Trophoblast cell (in vitro differentiated cells and primary cell): ENCODE data around the gene PCSK6.

ENCODE experiments used
- DNase-seq, 2 donors: peaks; one replicate each; pipeline ENCODE4 v3.0.0-alpha.2; 2016
- H2AFZ ChIP-seq: 2 replicates; pipeline ENCODE4 v1.6.1; 2013; ENCODE audit warnings: low read length, moderate library complexity, mild to moderate bottlenecking; ENCODE audit not compliant: insufficient read depth, poor library complexity
- H2AK5ac ChIP-seq: 2 replicates; pipeline ENCODE4 v1.6.1; 2013; ENCODE audit warnings: mild to moderate bottlenecking, low read length
- H2BK120ac ChIP-seq: 2 replicates; pipeline ENCODE4 v1.6.1; 2013; ENCODE audit warnings: low read length, mild to moderate bottlenecking, moderate library complexity; ENCODE audit not compliant: insufficient read depth, poor library complexity
- H2BK12ac ChIP-seq: 2 replicates; pipeline ENCODE4 v1.6.1; 2013; ENCODE audit warnings: mild to moderate bottlenecking, low read length, moderate library complexity
- H2BK5ac ChIP-seq: 2 replicates; pipeline ENCODE4 v1.6.1; 2013; ENCODE audit warnings: low read length, low read depth, moderate library complexity, mild to moderate bottlenecking; ENCODE audit not compliant: poor library complexity
- H3K14ac ChIP-seq: 2 replicates; pipeline ENCODE4 v1.6.1; 2013; ENCODE audit warnings: mild to moderate bottlenecking, low read length
- H3K18ac ChIP-seq: 2 replicates; pipeline ENCODE4 v1.6.1; 2013; ENCODE audit warnings: mild to moderate bottlenecking, low read length
- H3K23ac ChIP-seq: 2 replicates; pipeline ENCODE4 v1.6.1; 2013; ENCODE audit warnings: low read length
- H3K27ac ChIP-seq: 2 replicates; pipeline ENCODE4 v1.5.1; 2013; ENCODE audit warnings: low read depth, mild to moderate bottlenecking, inconsistent platforms, low read length, moderate library complexity
- H3K27me3 ChIP-seq: 2 replicates; pipeline ENCODE4 v1.6.1; 2013; ENCODE audit warnings: inconsistent platforms, mild to moderate bottlenecking, low read length, moderate library complexity; ENCODE audit not compliant: insufficient read depth
- H3K36me3 ChIP-seq, 2 experiments: 1 replicate in 1 of 2; 2 replicates in 1 of 2; pipeline ENCODE4 v1.6.1; 2013; ENCODE audit warnings: low read length in 2 of 2, mild to moderate bottlenecking in 2 of 2, moderate library complexity in 1 of 2; ENCODE audit not compliant: insufficient read depth in 2 of 2, control insufficient read depth in 1 of 2
- H3K4ac ChIP-seq: 2 replicates; pipeline ENCODE4 v1.6.1; 2013; ENCODE audit warnings: low read depth, mild to moderate bottlenecking, low read length, moderate library complexity
- H3K4me1 ChIP-seq, 2 experiments: 1 replicate in 1 of 2; 2 replicates in 1 of 2; pipeline ENCODE4 v1.6.1; 2013; ENCODE audit warnings: low read length in 2 of 2, mild to moderate bottlenecking in 2 of 2, moderate library complexity in 1 of 2; ENCODE audit not compliant: insufficient read depth in 2 of 2, control insufficient read depth in 1 of 2
- H3K4me2 ChIP-seq: 2 replicates; pipeline ENCODE4 v1.6.1; 2013; ENCODE audit warnings: inconsistent platforms, mild to moderate bottlenecking, low read length, moderate library complexity
- H3K4me3 ChIP-seq: 2 replicates; pipeline ENCODE4 v1.5.1; 2013; ENCODE audit warnings: mild to moderate bottlenecking, low read depth, low read length, inconsistent platforms
- H3K79me1 ChIP-seq: one replicate; pipeline ENCODE4 v1.6.1; 2013; ENCODE audit warnings: low read length
- H3K79me2 ChIP-seq: 2 replicates; pipeline ENCODE4 v1.6.1; 2013; ENCODE audit warnings: low read length, mild to moderate bottlenecking; ENCODE audit not compliant: control insufficient read depth, insufficient read depth, poor library complexity
- H3K9ac ChIP-seq: 2 replicates; pipeline ENCODE4 v1.6.1; 2013; ENCODE audit warnings: mild to moderate bottlenecking, low read length
- H3K9me3 ChIP-seq: 2 replicates; pipeline ENCODE4 v1.6.1; 2013; ENCODE audit warnings: low read depth, mild to moderate bottlenecking, control low read depth, inconsistent platforms, low read length; ENCODE audit not compliant: insufficient read depth
- H4K12ac ChIP-seq: 2 replicates; pipeline ENCODE4 v1.6.1; 2013; ENCODE audit warnings: low read depth, mild to moderate bottlenecking, low read length, moderate library complexity
- H4K8ac ChIP-seq: 2 replicates; pipeline ENCODE4 v1.6.1; 2013; ENCODE audit warnings: low read depth, mild to moderate bottlenecking, low read length, moderate library complexity
- H4K91ac ChIP-seq: one replicate; pipeline ENCODE4 v1.6.1; 2013; ENCODE audit warnings: low read depth, mild to moderate bottlenecking, low read length, moderate library complexity
- WGBS: extraction: QIAGEN DNeasy Blood & Tissue Kit; methylation state at CpG from one replicate; pipeline ENCODE4 v1.1.7; 2013; ENCODE audit warnings: missing lambda C conversion rate; ENCODE audit not compliant: insufficient read length, insufficient coverage; ENCODE audit errors: extremely low coverage; 5-methylcytosine and 5-hydroxymethylcytosine counted together

PCSK6 gene

GRCh38 chr15:101315736-101316135, 173.8 kb downstream of the PCSK6 start:
- H2BK12ac ChIP-seq, result no peak overlapping the region
- H3K4ac ChIP-seq, result no peak overlapping the region
- no peaks in the 10 kb centered on the region for H3K9me3 ChIP-seq
- no peaks in the 10 kb centered on the region for H3K36me3 ChIP-seq
- H2BK120ac ChIP-seq, result no peak overlapping the region
- no peak overlapping the region for H2BK5ac ChIP-seq
- no peak overlapping the region for H3K14ac ChIP-seq
- H2AK5ac ChIP-seq, result no peak overlapping the region
- no peak overlapping the region for H4K8ac ChIP-seq
- no peak overlapping the region for H4K91ac ChIP-seq
- H3K9ac ChIP-seq, result no peak overlapping the region
- no peak overlapping the region for H3K18ac ChIP-seq
- H3K79me1 ChIP-seq, result no peaks in the 10 kb centered on the region
- no peaks in the 10 kb centered on the region for H3K27me3 ChIP-seq
- no peak overlapping the region for H3K23ac ChIP-seq
- H3K27ac ChIP-seq, result no peak overlapping the region
- H4K12ac ChIP-seq, result no peak overlapping the region
- DNase-seq, result no peak
- H3K4me3 ChIP-seq, result no peak overlapping the region
- WGBS, result no CpG with 5 or more reads among the region's 10 CpGs
- no peaks in the 10 kb centered on the region for H3K79me2 ChIP-seq
- no peak overlapping the region for H3K4me2 ChIP-seq
- no peaks in the 10 kb centered on the region for H3K4me1 ChIP-seq
- no peak overlapping the region for H2AFZ ChIP-seq

GRCh38 chr15:101314336-101315125, 175.0 kb downstream of the PCSK6 start:
- Histone ChIP-seq H2AK5ac (no peak overlapping the region), H3K9me3 (no peaks in the 10 kb centered on the region), H3K36me3 (no peaks in the 10 kb centered on the region), H3K14ac (no peak overlapping the region), H3K23ac (no peak overlapping the region), H3K18ac (no peak overlapping the region), H2BK5ac (no peak overlapping the region), H2AFZ (no peak overlapping the region), H3K9ac (no peak overlapping the region), H3K4me3 (no peak overlapping the region), H2BK120ac (no peak overlapping the region), H2BK12ac (no peak overlapping the region), H4K12ac (no peak overlapping the region), H3K27me3 (no peaks in the 10 kb centered on the region), H3K4me2 (no peak overlapping the region), H3K4me1 (no peaks in the 10 kb centered on the region), H3K27ac (no peak overlapping the region), H3K79me2 (no peaks in the 10 kb centered on the region), H4K8ac (no peak overlapping the region), H4K91ac (no peak overlapping the region), H3K79me1 (no peaks in the 10 kb centered on the region), H3K4ac (no peak overlapping the region)
- DNase-seq, result no peak
- no CpG with 5 or more reads among the region's 19 CpGs for WGBS

- no peak overlapping the region for H4K12ac ChIP-seq
- H4K91ac ChIP-seq, result no peak overlapping the region
- no peak overlapping the region for H2AK5ac ChIP-seq
- H2BK5ac ChIP-seq, result no peak overlapping the region
- no peak overlapping the region for H3K14ac ChIP-seq
- H3K27me3 ChIP-seq, result no peaks in the 10 kb centered on the region
- H3K18ac ChIP-seq, result no peak overlapping the region
- no peaks in the 10 kb centered on the region for H3K79me1 ChIP-seq
- H2AFZ ChIP-seq, result no peak overlapping the region
- peaks cover 0 to 4% of the 10 kb centered on the region in 2 experiments for H3K4me1 ChIP-seq
- H3K4me3 ChIP-seq, result no peak overlapping the region
- H4K8ac ChIP-seq, result no peak overlapping the region
- no peak overlapping the region for H3K27ac ChIP-seq
- H3K36me3 ChIP-seq, result no peaks in the 10 kb centered on the region
- H2BK120ac ChIP-seq, result no peak overlapping the region
- H3K79me2 ChIP-seq, result no peaks in the 10 kb centered on the region
- H2BK12ac ChIP-seq, result no peak overlapping the region
- H3K4ac ChIP-seq, result no peak overlapping the region
- DNase-seq, result no peak
- no CpG with 5 or more reads among the region's 21 CpGs for WGBS
- no peak overlapping the region for H3K23ac ChIP-seq
- H3K9me3 ChIP-seq, result no peaks in the 10 kb centered on the region
- H3K4me2 ChIP-seq, result no peak overlapping the region
- no peak overlapping the region for H3K9ac ChIP-seq
Measured at GRCh38 chr15:101313041-101313761, 176.3 kb downstream of the PCSK6 start.

- no peaks in the 10 kb centered on the region for H3K27me3 ChIP-seq
- no peaks in the 10 kb centered on the region for H3K36me3 ChIP-seq
- H3K4me1 ChIP-seq, result peaks cover 0 to 4% of the 10 kb centered on the region in 2 experiments
- H4K12ac ChIP-seq, result no peak overlapping the region
- no peak overlapping the region for H4K8ac ChIP-seq
- H2AK5ac ChIP-seq, result no peak overlapping the region
- H3K4me3 ChIP-seq, result no peak overlapping the region
- no peak overlapping the region for H3K27ac ChIP-seq
- H2BK12ac ChIP-seq, result no peak overlapping the region
- H3K79me1 ChIP-seq, result no peaks in the 10 kb centered on the region
- no CpG with 5 or more reads among the region's 7 CpGs for WGBS
- DNase-seq, result no peak
- no peak overlapping the region for H2BK120ac ChIP-seq
- H2AFZ ChIP-seq, result no peak overlapping the region
- H4K91ac ChIP-seq, result no peak overlapping the region
- no peaks in the 10 kb centered on the region for H3K9me3 ChIP-seq
- H3K18ac ChIP-seq, result no peak overlapping the region
- H2BK5ac ChIP-seq, result no peak overlapping the region
- H3K4ac ChIP-seq, result no peak overlapping the region
- no peak overlapping the region for H3K4me2 ChIP-seq
- H3K14ac ChIP-seq, result no peak overlapping the region
- no peak overlapping the region for H3K9ac ChIP-seq
- no peak overlapping the region for H3K23ac ChIP-seq
- H3K79me2 ChIP-seq, result no peaks in the 10 kb centered on the region
Measured at GRCh38 chr15:101310508-101310907, 179.0 kb downstream of the PCSK6 start.
